Measurements from ENCODE around the gene SHOC1.

Gene SHOC1

GRCh38 chr9:111783857-111784256 lies 10.9 kb downstream of the SHOC1 start:
- H3K4me3 ChIP-seq (ENCODE audit: insufficient read depth, low read depth, low read length), result no peak overlapping the region

GRCh38 chr9:111783424-111783823 lies 11.3 kb downstream of the SHOC1 start:
- Histone ChIP-seq H3K4me1 (ENCODE audit: control insufficient read depth, insufficient read depth, low read length) (no peaks in the 10 kb centered on the region), H3K27ac (ENCODE audit: insufficient read depth, low read depth, low read length, poor library complexity, severe bottlenecking) (no peak overlapping the region), H3K36me3 (ENCODE audit: control insufficient read depth, insufficient read depth, low read length) (no peaks in the 10 kb centered on the region), H3K27me3 (ENCODE audit: control insufficient read depth, insufficient read depth, low read length, poor library complexity, severe bottlenecking) (no peaks in the 10 kb centered on the region), H3K9me3 (ENCODE audit: control insufficient read depth, low read length) (no peaks in the 10 kb centered on the region), H3K4me3 (ENCODE audit: insufficient read depth, low read depth, low read length) (no peak overlapping the region)
- WGBS, 2 experiments, result 96% methylated on average over 1 to 2 of the region's 2 CpGs

More at GRCh38 chr9:111783857-111784256, 10.9 kb downstream of the SHOC1 start:
- no peaks in the 10 kb centered on the region for H3K9me3 ChIP-seq (ENCODE audit: control insufficient read depth, low read length)
- 91 to 97% methylated on average over 2 of the region's 2 CpGs for WGBS, 2 experiments
- H3K27ac ChIP-seq (ENCODE audit: insufficient read depth, low read depth, low read length, poor library complexity, severe bottlenecking), result no peak overlapping the region
- H3K27me3 ChIP-seq (ENCODE audit: control insufficient read depth, insufficient read depth, low read length, poor library complexity, severe bottlenecking), result no peaks in the 10 kb centered on the region
- H3K4me1 ChIP-seq (ENCODE audit: control insufficient read depth, insufficient read depth, low read length), result no peaks in the 10 kb centered on the region
- no peaks in the 10 kb centered on the region for H3K36me3 ChIP-seq (ENCODE audit: control insufficient read depth, insufficient read depth, low read length)

GRCh38 chr9:111766066-111766465 lies 28.7 kb downstream of the SHOC1 start:
- Histone ChIP-seq H3K27me3 (ENCODE audit: control insufficient read depth, insufficient read depth, low read length, poor library complexity, severe bottlenecking) (no peaks in the 10 kb centered on the region), H3K27ac (ENCODE audit: insufficient read depth, low read depth, low read length, poor library complexity, severe bottlenecking) (no peak overlapping the region), H3K4me3 (ENCODE audit: insufficient read depth, low read depth, low read length) (no peak overlapping the region), H3K9me3 (ENCODE audit: control insufficient read depth, low read length) (peaks cover 5% of the 10 kb centered on the region), H3K4me1 (ENCODE audit: control insufficient read depth, insufficient read depth, low read length) (no peaks in the 10 kb centered on the region), H3K36me3 (ENCODE audit: control insufficient read depth, insufficient read depth, low read length) (no peaks in the 10 kb centered on the region)

GRCh38 chr9:111762556-111762955 lies 32.2 kb downstream of the SHOC1 start:
- Histone ChIP-seq H3K4me3 (ENCODE audit: insufficient read depth, low read depth, low read length) (no peak overlapping the region), H3K36me3 (ENCODE audit: control insufficient read depth, insufficient read depth, low read length) (no peaks in the 10 kb centered on the region), H3K27ac (ENCODE audit: insufficient read depth, low read depth, low read length, poor library complexity, severe bottlenecking) (no peak overlapping the region), H3K4me1 (ENCODE audit: control insufficient read depth, insufficient read depth, low read length) (no peaks in the 10 kb centered on the region), H3K27me3 (ENCODE audit: control insufficient read depth, insufficient read depth, low read length, poor library complexity, severe bottlenecking) (no peaks in the 10 kb centered on the region), H3K9me3 (ENCODE audit: control insufficient read depth, low read length) (peaks cover 5% of the 10 kb centered on the region)
- WGBS, 2 experiments, result 100% methylated on average over 1 of the region's 2 CpGs; no CpG with 5 or more reads in 1 of the 2 experiments

- H3K9me3 ChIP-seq (ENCODE audit: control insufficient read depth, low read length), result no peaks in the 10 kb centered on the region
- H3K4me3 ChIP-seq (ENCODE audit: insufficient read depth, low read depth, low read length), result no peak overlapping the region
- WGBS, 2 experiments, result 87 to 92% methylated on average over 2 of the region's 2 CpGs
- no peaks in the 10 kb centered on the region for H3K36me3 ChIP-seq (ENCODE audit: control insufficient read depth, insufficient read depth, low read length)
- H3K4me1 ChIP-seq (ENCODE audit: control insufficient read depth, insufficient read depth, low read length), result no peaks in the 10 kb centered on the region
- H3K27me3 ChIP-seq (ENCODE audit: control insufficient read depth, insufficient read depth, low read length, poor library complexity, severe bottlenecking), result no peaks in the 10 kb centered on the region
- H3K27ac ChIP-seq (ENCODE audit: insufficient read depth, low read depth, low read length, poor library complexity, severe bottlenecking), result no peak overlapping the region
These were observed 34.7 kb downstream of the SHOC1 start for GRCh38 chr9:111759762-111760639.

- WGBS, 2 experiments, result 96 to 100% methylated on average over 1 of the region's 1 CpG
- Histone ChIP-seq H3K27ac (ENCODE audit: insufficient read depth, low read depth, low read length, poor library complexity, severe bottlenecking) (no peak overlapping the region), H3K4me3 (ENCODE audit: insufficient read depth, low read depth, low read length) (no peak overlapping the region), H3K36me3 (ENCODE audit: control insufficient read depth, insufficient read depth, low read length) (no peaks in the 10 kb centered on the region), H3K9me3 (ENCODE audit: control insufficient read depth, low read length) (no peaks in the 10 kb centered on the region), H3K27me3 (ENCODE audit: control insufficient read depth, insufficient read depth, low read length, poor library complexity, severe bottlenecking) (no peaks in the 10 kb centered on the region), H3K4me1 (ENCODE audit: control insufficient read depth, insufficient read depth, low read length) (no peaks in the 10 kb centered on the region)
These were observed 39.9 kb downstream of the SHOC1 start for GRCh38 chr9:111754800-111755199.

- 100% methylated on average over 1 of the region's 1 CpG; no CpG with 5 or more reads in 1 of the 2 experiments for WGBS, 2 experiments
- no peaks in the 10 kb centered on the region for H3K4me1 ChIP-seq (ENCODE audit: control insufficient read depth, insufficient read depth, low read length)
- H3K9me3 ChIP-seq (ENCODE audit: control insufficient read depth, low read length), result no peaks in the 10 kb centered on the region
- H3K4me3 ChIP-seq (ENCODE audit: insufficient read depth, low read depth, low read length), result no peak overlapping the region
- H3K27ac ChIP-seq (ENCODE audit: insufficient read depth, low read depth, low read length, poor library complexity, severe bottlenecking), result no peak overlapping the region
- no peaks in the 10 kb centered on the region for H3K27me3 ChIP-seq (ENCODE audit: control insufficient read depth, insufficient read depth, low read length, poor library complexity, severe bottlenecking)
- H3K36me3 ChIP-seq (ENCODE audit: control insufficient read depth, insufficient read depth, low read length), result no peaks in the 10 kb centered on the region
These were observed 42.3 kb downstream of the SHOC1 start for GRCh38 chr9:111752455-111752854.
